ENCODE results near the gene SHKBP1.

Gene SHKBP1

DNA sequence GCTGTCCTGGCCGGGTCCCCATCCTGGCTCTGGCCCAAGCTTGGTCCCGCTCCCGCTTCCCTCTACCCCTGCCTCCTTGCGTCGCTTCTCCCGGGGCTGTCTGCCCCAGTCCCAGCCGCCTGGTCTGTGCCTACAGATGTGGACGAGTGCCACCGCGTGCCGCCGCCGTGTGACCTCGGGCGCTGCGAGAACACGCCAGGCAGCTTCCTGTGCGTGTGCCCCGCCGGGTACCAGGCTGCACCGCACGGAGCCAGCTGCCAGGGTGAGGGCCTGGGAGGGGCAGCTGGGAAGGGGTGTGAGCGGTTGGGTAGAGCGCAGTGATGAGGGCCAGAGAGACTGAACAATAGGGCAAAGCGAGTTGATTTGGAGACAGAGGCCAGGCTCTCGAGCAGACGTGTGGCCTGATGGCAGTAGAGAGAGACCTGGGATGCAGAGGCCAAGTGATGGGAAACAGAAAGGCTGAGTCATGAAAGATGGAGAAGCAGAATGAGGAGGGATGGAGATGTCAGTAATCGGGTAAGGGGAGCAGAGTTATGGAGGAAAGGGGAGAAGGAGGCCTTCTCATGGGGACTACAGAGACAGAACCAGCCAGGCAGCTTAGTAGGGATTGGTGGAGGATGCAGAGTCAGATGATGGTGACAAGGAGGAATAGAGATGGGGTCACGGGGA, 33.9 kb downstream of the SHKBP1 start:
- H3K4me3 ChIP-seq (ENCODE audit: low read depth, low read length), result peak overlapping the region; percentile 22
- in situ Hi-C loops (cut with HindIII; ENCODE audit: low sequenced_read_pairs), result loop anchor here (10.0 kb wide), 1 partner anchor 56 kb away; no protein-coding TSS in a partner anchor
- DNase-seq (ENCODE audit: low read depth), result no peak
- TF ChIP-seq CTCF (IDR thresholded peaks at IDR 0.05; ENCODE audit: low read depth, low read length, missing control alignments), result no peak

- no peak for DNase-seq (ENCODE audit: low read depth)
- TF ChIP-seq CTCF (IDR thresholded peaks at IDR 0.05; ENCODE audit: low read depth, low read length, missing control alignments), result no peak
- H3K4me3 ChIP-seq (ENCODE audit: low read depth, low read length), result no peak overlapping the region
- in situ Hi-C loops (cut with HindIII; ENCODE audit: low sequenced_read_pairs), result loop anchor here (10.0 kb wide), 1 partner anchor 56 kb away; no protein-coding TSS in a partner anchor
These were observed 34.4 kb downstream of the SHKBP1 start for GRCh38 chr19:40611096-40611495.

DNA sequence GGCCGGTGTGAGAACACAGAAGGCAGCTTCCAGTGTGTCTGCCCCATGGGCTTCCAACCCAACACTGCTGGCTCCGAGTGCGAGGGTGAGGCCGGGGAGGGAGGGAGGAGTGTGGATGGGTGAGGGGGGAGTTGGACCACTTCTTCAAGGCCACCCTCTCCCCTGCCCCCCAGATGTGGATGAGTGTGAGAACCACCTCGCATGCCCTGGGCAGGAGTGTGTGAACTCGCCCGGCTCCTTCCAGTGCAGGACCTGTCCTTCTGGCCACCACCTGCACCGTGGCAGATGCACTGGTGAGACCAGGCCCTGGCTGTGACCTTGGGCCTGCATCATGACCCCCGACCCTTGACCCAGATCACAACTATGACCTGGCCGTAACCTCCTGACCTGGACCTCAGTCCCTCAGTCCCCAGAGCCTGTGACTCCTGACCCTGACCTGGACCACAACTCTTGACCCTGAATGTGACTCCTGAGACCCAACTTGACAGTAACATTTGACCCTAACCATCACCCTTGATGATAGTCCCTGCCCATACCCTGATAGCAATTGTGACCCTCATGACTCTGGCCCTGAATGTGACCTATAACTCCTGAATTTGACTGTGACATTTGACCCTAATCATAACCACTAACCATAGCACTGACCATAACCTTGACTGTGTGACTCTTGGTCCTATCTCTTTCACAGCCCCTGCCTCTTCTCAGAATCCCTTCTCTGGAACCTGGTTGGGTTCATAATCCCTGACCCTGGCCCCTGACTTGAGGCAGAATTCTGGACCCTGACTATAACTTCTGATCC, 35.4 kb downstream of the SHKBP1 start:
- no peak overlapping the region for H3K4me3 ChIP-seq (ENCODE audit: low read depth, low read length)
- DNase-seq (ENCODE audit: low read depth), result no peak
- in situ Hi-C loops (cut with HindIII; ENCODE audit: low sequenced_read_pairs), result loop anchor here (10.0 kb wide), 1 partner anchor 57 kb away; no protein-coding TSS in a partner anchor
- no peak for TF ChIP-seq CTCF (IDR thresholded peaks at IDR 0.05; ENCODE audit: low read depth, low read length, missing control alignments)

GRCh38 chr19:40612831-40613689, 36.4 kb downstream of the SHKBP1 start:
- no peak for TF ChIP-seq CTCF (IDR thresholded peaks at IDR 0.05; ENCODE audit: low read depth, low read length, missing control alignments)
- in situ Hi-C loops (cut with HindIII; ENCODE audit: low sequenced_read_pairs), result loop anchor here (10.0 kb wide), 1 partner anchor 58 kb away; no protein-coding TSS in a partner anchor
- no peak for DNase-seq (ENCODE audit: low read depth)
- peak overlapping the region; percentile 54 for H3K4me3 ChIP-seq (ENCODE audit: low read depth, low read length)

DNA sequence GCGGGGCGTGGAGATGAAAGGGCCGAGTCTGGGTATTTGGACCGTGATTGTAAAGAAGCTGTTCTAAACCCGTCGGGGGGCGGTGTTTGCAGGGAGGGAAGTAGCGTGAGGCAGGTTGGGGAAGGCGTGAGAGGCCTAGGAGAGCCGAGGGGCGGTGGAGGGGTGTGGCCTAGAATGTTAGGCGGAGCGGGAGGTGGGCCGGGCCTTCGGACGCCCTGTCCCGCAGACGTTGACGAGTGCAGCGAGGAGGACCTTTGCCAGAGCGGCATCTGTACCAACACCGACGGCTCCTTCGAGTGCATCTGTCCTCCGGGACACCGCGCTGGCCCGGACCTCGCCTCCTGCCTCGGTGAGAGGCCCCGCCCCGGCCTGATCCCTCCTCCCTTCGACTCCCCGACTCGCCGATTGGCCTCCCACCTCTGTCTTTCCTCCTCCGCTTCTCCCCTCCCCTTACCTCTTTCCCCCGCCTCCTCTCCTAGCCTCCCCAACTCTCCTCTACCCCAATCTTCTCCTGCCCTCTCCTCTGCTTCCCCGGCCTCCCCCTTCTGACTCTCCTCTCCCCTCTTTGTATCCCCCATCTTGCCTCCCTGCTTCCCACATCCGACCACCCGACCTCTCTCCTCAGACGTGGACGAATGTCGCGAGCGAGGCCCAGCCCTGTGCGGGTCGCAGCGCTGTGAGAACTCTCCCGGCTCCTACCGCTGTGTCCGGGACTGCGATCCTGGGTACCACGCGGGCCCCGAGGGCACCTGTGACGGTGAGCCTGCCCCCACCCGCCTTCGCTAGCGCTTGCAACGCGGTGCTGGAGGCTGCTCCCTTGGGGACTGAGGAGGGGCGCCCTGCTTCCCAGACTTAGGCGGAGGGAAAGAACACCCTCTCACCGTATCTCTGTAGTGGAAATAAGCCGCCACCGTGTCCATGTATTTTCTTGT, 37.3 kb downstream of the SHKBP1 start:
- TF ChIP-seq CTCF (IDR thresholded peaks at IDR 0.05; ENCODE audit: low read depth, low read length, missing control alignments), result no peak

More for the DNA sequence above, 37.3 kb downstream of the SHKBP1 start:
- no peak for DNase-seq (ENCODE audit: low read depth)
- in situ Hi-C loops (cut with HindIII; ENCODE audit: low sequenced_read_pairs), result loop anchor here (10.0 kb wide), 1 partner anchor 59 kb away; no protein-coding TSS in a partner anchor
- H3K4me3 ChIP-seq (ENCODE audit: low read depth, low read length), result peak overlapping the region; percentile 54

Measured in astrocyte of the cerebellum (primary cell).